HG03039 (cell line): ENCODE data around the gene AUTS2.
A peak's percentile ranks its signal among the peaks of the same experiment; 100 is the strongest.

Experiments used
- ATAC-seq: cut with Tn5 transposase; IDR thresholded peaks from one replicate; pipeline ENCODE4 v1.9.1; 2021; ENCODE audit warnings: mild to moderate bottlenecking, moderate library complexity; ENCODE audit not compliant: unreplicated experiment

Gene AUTS2

GRCh38 chr7:70313271-70313670 lies 715.0 kb downstream of the AUTS2 start:
- ATAC-seq, result no peak

- no peak for ATAC-seq
Measured at GRCh38 chr7:70313687-70314086, 715.4 kb downstream of the AUTS2 start.

GRCh38 chr7:70314221-70314620 lies 715.9 kb downstream of the AUTS2 start:
- no peak for ATAC-seq

GRCh38 chr7:70316745-70317144 lies 718.5 kb downstream of the AUTS2 start:
- ATAC-seq, result no peak

- ATAC-seq, result no peak
Measured at GRCh38 chr7:70317356-70317755, 719.1 kb downstream of the AUTS2 start.

GRCh38 chr7:70318511-70318910 lies 720.2 kb downstream of the AUTS2 start:
- no peak for ATAC-seq

GRCh38 chr7:70319057-70319456 lies 720.8 kb downstream of the AUTS2 start:
- no peak for ATAC-seq

- ATAC-seq, result no peak
Measured at GRCh38 chr7:70321016-70321590, 722.8 kb downstream of the AUTS2 start.

- ATAC-seq, result no peak
Measured at GRCh38 chr7:70322856-70323255, 724.6 kb downstream of the AUTS2 start.

GRCh38 chr7:70325509-70326101 lies 727.3 kb downstream of the AUTS2 start:
- no peak for ATAC-seq

- ATAC-seq, result no peak
Measured at GRCh38 chr7:70334295-70334694, 736.0 kb downstream of the AUTS2 start.

GRCh38 chr7:70334871-70335270 lies 736.6 kb downstream of the AUTS2 start:
- no peak for ATAC-seq

GRCh38 chr7:70336536-70336935 lies 738.3 kb downstream of the AUTS2 start:
- no peak for ATAC-seq

- ATAC-seq, result no peak
Measured at GRCh38 chr7:70338015-70338414, 739.7 kb downstream of the AUTS2 start.

- ATAC-seq, result no peak
Measured at GRCh38 chr7:70340236-70340635, 742.0 kb downstream of the AUTS2 start.

GRCh38 chr7:70341446-70341845 lies 743.2 kb downstream of the AUTS2 start:
- ATAC-seq, result no peak

GRCh38 chr7:70343519-70343918 lies 745.2 kb downstream of the AUTS2 start:
- ATAC-seq, result no peak

GRCh38 chr7:70344726-70345125 lies 746.5 kb downstream of the AUTS2 start:
- ATAC-seq, result no peak

GRCh38 chr7:70346844-70347462 lies 748.7 kb downstream of the AUTS2 start:
- ATAC-seq, result no peak

GRCh38 chr7:70347463-70348254 lies 749.4 kb downstream of the AUTS2 start:
- ATAC-seq, result peak; percentile 95

GRCh38 chr7:70349031-70349430 lies 750.8 kb downstream of the AUTS2 start:
- no peak for ATAC-seq

GRCh38 chr7:70349819-70350218 lies 751.5 kb downstream of the AUTS2 start:
- no peak for ATAC-seq
